ENCODE data around the gene ARHGEF26.

The ARHGEF26 gene

GRCh38 chr3:154137036-154137435 is 15.8 kb downstream of the ARHGEF26 start:
- Histone ChIP-seq H3K14ac (ENCODE audit: low read length in 2 of 2) (no peak overlapping the region), H3K27ac (ENCODE audit: low read length, poor library complexity, severe bottlenecking) (no peak overlapping the region), H3K36me3 (ENCODE audit: control insufficient read depth in 1 of 2, insufficient read depth in 2 of 2, low read depth in 1 of 2, low read length in 2 of 2) (no peaks in the 10 kb centered on the region), H4K8ac (ENCODE audit: low read length) (no peak overlapping the region), H3K4me3 (ENCODE audit: insufficient read depth in 1 of 2, low read depth in 1 of 2, low read length in 2 of 2) (no peak overlapping the region), H2BK120ac (ENCODE audit: low read depth, low read length) (no peak overlapping the region), H4K91ac (ENCODE audit: low read length) (no peak overlapping the region), H3K9ac (ENCODE audit: low read length) (no peak overlapping the region), H3K23ac (ENCODE audit: low read length in 2 of 2) (no peak overlapping the region), H3K79me1 (replicated peaks; ENCODE audit: low read length, poor library complexity, severe bottlenecking) (peaks cover 8% of the 10 kb centered on the region), H3K4me2 (ENCODE audit: low read length, poor library complexity, severe bottlenecking) (no peak overlapping the region), H3K27me3 (ENCODE audit: control insufficient read depth in 1 of 2, insufficient read depth in 1 of 2, low read length in 2 of 2) (no peaks in the 10 kb centered on the region), H3K9me3 (ENCODE audit: control insufficient read depth, low read length) (no peaks in the 10 kb centered on the region), H3K4me1 (ENCODE audit: control insufficient read depth, insufficient read depth, low read depth, low read length) (no peaks in the 10 kb centered on the region), H2BK5ac (ENCODE audit: low read depth, low read length, poor library complexity, severe bottlenecking) (no peak overlapping the region), H3K18ac (ENCODE audit: low read depth in 1 of 2, low read length in 2 of 2) (no peak overlapping the region), H2BK12ac (ENCODE audit: low read length in 2 of 2) (no peak overlapping the region), H2AFZ (ENCODE audit: low read depth, low read length) (no peak overlapping the region), H2AK5ac (ENCODE audit: low read length, severe bottlenecking) (no peak overlapping the region), H3K4ac (ENCODE audit: low read depth in 1 of 2, low read length in 2 of 2) (no peak overlapping the region), H2BK15ac (ENCODE audit: low read depth, poor library complexity, severe bottlenecking) (no peak overlapping the region)
- DNase-seq = no peak
- WGBS = 83% methylated on average over 5 of the region's 5 CpGs

DNA sequence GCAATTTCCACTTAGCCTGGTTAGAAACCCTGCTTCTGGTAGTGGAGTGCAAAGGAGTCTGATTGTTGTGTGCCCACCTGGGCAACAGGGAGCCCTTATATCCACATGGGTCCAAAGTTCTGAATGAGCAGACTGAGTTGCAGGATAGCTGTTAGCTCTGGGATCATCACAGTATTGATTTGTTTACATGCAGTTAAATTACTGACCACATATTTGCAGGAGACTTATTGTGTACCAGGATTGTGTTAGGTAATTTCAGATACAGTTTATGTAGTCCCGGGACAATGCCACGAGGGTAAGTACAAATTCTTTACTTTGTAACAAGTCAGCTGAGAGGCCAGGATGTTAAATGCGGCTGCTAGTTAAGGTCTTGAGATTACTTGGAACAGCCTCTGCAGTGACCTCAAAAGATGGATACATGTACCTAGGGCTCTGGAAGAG is 18.8 kb downstream of the ARHGEF26 start:
- WGBS = 93% methylated on average over 3 of the region's 3 CpGs
- no peak for DNase-seq
- H4K8ac ChIP-seq (ENCODE audit: low read length) = no peak overlapping the region

DNA sequence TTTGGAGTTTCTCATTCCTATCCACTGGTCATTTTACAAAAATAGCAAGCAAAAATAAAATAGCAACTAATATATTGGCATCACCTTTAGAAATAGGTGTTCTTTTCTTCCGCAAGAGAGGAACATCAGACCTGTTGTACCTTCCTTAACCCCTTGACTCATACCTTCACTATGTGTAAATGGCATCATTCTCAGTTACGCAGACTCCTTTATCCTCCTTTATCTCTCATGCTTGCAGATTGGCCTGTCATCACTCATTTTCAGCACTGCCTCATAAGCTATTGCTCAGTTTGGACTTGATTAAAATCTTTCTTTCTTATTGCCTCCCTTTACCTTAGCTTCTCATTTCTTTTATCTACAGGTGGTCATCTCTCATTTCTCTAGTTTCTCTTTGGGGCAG is 21.4 kb downstream of the ARHGEF26 start:
- H3K9ac ChIP-seq (ENCODE audit: low read length) = no peak overlapping the region
- H3K14ac ChIP-seq (ENCODE audit: low read length in 2 of 2) = no peak overlapping the region
- H4K91ac ChIP-seq (ENCODE audit: low read length) = no peak overlapping the region
- H3K4me1 ChIP-seq (ENCODE audit: control insufficient read depth, insufficient read depth, low read depth, low read length) = no peaks in the 10 kb centered on the region
- no peak overlapping the region for H3K4ac ChIP-seq (ENCODE audit: low read depth in 1 of 2, low read length in 2 of 2)
- H2BK12ac ChIP-seq (ENCODE audit: low read length in 2 of 2) = no peak overlapping the region
- WGBS = 98% methylated on average over 2 of the region's 2 CpGs
- H3K27me3 ChIP-seq (ENCODE audit: control insufficient read depth in 1 of 2, insufficient read depth in 1 of 2, low read length in 2 of 2) = no peaks in the 10 kb centered on the region
- H2BK120ac ChIP-seq (ENCODE audit: low read depth, low read length) = no peak overlapping the region
- no peak for DNase-seq
- H2AFZ ChIP-seq (ENCODE audit: low read depth, low read length) = no peak overlapping the region
- H3K18ac ChIP-seq (ENCODE audit: low read depth in 1 of 2, low read length in 2 of 2) = no peak overlapping the region
- H3K9me3 ChIP-seq (ENCODE audit: control insufficient read depth, low read length) = no peaks in the 10 kb centered on the region
- no peak overlapping the region for H2BK15ac ChIP-seq (ENCODE audit: low read depth, poor library complexity, severe bottlenecking)
- H3K4me3 ChIP-seq (ENCODE audit: insufficient read depth in 1 of 2, low read depth in 1 of 2, low read length in 2 of 2) = no peak overlapping the region
- H3K79me1 ChIP-seq (replicated peaks; ENCODE audit: low read length, poor library complexity, severe bottlenecking) = peaks cover 3% of the 10 kb centered on the region
- H3K4me2 ChIP-seq (ENCODE audit: low read length, poor library complexity, severe bottlenecking) = no peak overlapping the region
- H3K23ac ChIP-seq (ENCODE audit: low read length in 2 of 2) = no peak overlapping the region
- no peak overlapping the region for H2BK5ac ChIP-seq (ENCODE audit: low read depth, low read length, poor library complexity, severe bottlenecking)
- H4K8ac ChIP-seq (ENCODE audit: low read length) = no peak overlapping the region
- H3K27ac ChIP-seq (ENCODE audit: low read length, poor library complexity, severe bottlenecking) = no peak overlapping the region
- H3K36me3 ChIP-seq (ENCODE audit: control insufficient read depth in 1 of 2, insufficient read depth in 2 of 2, low read depth in 1 of 2, low read length in 2 of 2) = no peaks in the 10 kb centered on the region
- no peak overlapping the region for H2AK5ac ChIP-seq (ENCODE audit: low read length, severe bottlenecking)

More for the DNA sequence above, 18.8 kb downstream of the ARHGEF26 start:
- Histone ChIP-seq H3K36me3 (ENCODE audit: control insufficient read depth in 1 of 2, insufficient read depth in 2 of 2, low read depth in 1 of 2, low read length in 2 of 2) (no peaks in the 10 kb centered on the region), H3K4me3 (ENCODE audit: insufficient read depth in 1 of 2, low read depth in 1 of 2, low read length in 2 of 2) (no peak overlapping the region), H3K4ac (ENCODE audit: low read depth in 1 of 2, low read length in 2 of 2) (no peak overlapping the region), H4K91ac (ENCODE audit: low read length) (no peak overlapping the region), H3K9ac (ENCODE audit: low read length) (no peak overlapping the region), H3K27ac (ENCODE audit: low read length, poor library complexity, severe bottlenecking) (no peak overlapping the region), H2BK5ac (ENCODE audit: low read depth, low read length, poor library complexity, severe bottlenecking) (no peak overlapping the region), H2AK5ac (ENCODE audit: low read length, severe bottlenecking) (no peak overlapping the region), H2BK12ac (ENCODE audit: low read length in 2 of 2) (no peak overlapping the region), H2AFZ (ENCODE audit: low read depth, low read length) (no peak overlapping the region), H3K79me1 (replicated peaks; ENCODE audit: low read length, poor library complexity, severe bottlenecking) (peaks cover 5% of the 10 kb centered on the region), H2BK120ac (ENCODE audit: low read depth, low read length) (no peak overlapping the region), H3K18ac (ENCODE audit: low read depth in 1 of 2, low read length in 2 of 2) (no peak overlapping the region), H3K9me3 (ENCODE audit: control insufficient read depth, low read length) (no peaks in the 10 kb centered on the region), H3K14ac (ENCODE audit: low read length in 2 of 2) (no peak overlapping the region), H3K4me2 (ENCODE audit: low read length, poor library complexity, severe bottlenecking) (no peak overlapping the region), H2BK15ac (ENCODE audit: low read depth, poor library complexity, severe bottlenecking) (no peak overlapping the region), H3K27me3 (ENCODE audit: control insufficient read depth in 1 of 2, insufficient read depth in 1 of 2, low read length in 2 of 2) (no peaks in the 10 kb centered on the region), H3K4me1 (ENCODE audit: control insufficient read depth, insufficient read depth, low read depth, low read length) (no peaks in the 10 kb centered on the region), H3K23ac (ENCODE audit: low read length in 2 of 2) (no peak overlapping the region)

DNA sequence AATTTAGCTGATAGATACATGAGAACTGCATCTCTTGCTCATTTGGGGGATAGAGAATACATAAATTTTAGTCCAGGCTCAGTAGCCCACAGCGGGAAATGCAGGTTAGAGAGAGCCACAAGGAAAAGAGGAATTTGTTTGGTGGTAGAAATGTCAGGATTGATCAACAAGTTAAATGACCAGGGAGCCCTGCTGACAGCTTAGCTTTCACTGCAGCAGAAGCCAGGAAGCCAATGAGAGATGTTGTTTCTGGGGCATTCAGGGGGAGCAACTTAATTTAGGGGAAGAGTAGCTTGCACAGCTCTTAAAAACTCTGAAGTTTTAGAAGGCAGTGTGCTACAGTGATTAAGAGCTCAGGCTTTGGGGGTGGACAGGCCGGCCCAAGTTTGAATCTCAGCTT is 22.7 kb downstream of the ARHGEF26 start:
- Histone ChIP-seq H3K18ac (ENCODE audit: low read depth in 1 of 2, low read length in 2 of 2) (no peak overlapping the region), H2AFZ (ENCODE audit: low read depth, low read length) (no peak overlapping the region), H3K4ac (ENCODE audit: low read depth in 1 of 2, low read length in 2 of 2) (no peak overlapping the region), H3K36me3 (ENCODE audit: control insufficient read depth in 1 of 2, insufficient read depth in 2 of 2, low read depth in 1 of 2, low read length in 2 of 2) (no peaks in the 10 kb centered on the region), H3K4me1 (ENCODE audit: control insufficient read depth, insufficient read depth, low read depth, low read length) (peaks cover 2% of the 10 kb centered on the region), H3K27ac (ENCODE audit: low read length, poor library complexity, severe bottlenecking) (no peak overlapping the region), H3K23ac (ENCODE audit: low read length in 2 of 2) (no peak overlapping the region), H3K9me3 (ENCODE audit: control insufficient read depth, low read length) (no peaks in the 10 kb centered on the region), H4K8ac (ENCODE audit: low read length) (peak overlapping the region; percentile 41), H3K14ac (ENCODE audit: low read length in 2 of 2) (no peak overlapping the region), H2BK15ac (ENCODE audit: low read depth, poor library complexity, severe bottlenecking) (no peak overlapping the region), H3K4me2 (ENCODE audit: low read length, poor library complexity, severe bottlenecking) (no peak overlapping the region), H2AK5ac (ENCODE audit: low read length, severe bottlenecking) (no peak overlapping the region), H2BK120ac (ENCODE audit: low read depth, low read length) (no peak overlapping the region), H4K91ac (ENCODE audit: low read length) (no peak overlapping the region), H2BK12ac (ENCODE audit: low read length in 2 of 2) (no peak overlapping the region), H3K9ac (ENCODE audit: low read length) (no peak overlapping the region), H3K79me1 (replicated peaks; ENCODE audit: low read length, poor library complexity, severe bottlenecking) (peaks cover 2% of the 10 kb centered on the region), H3K27me3 (ENCODE audit: control insufficient read depth in 1 of 2, insufficient read depth in 1 of 2, low read length in 2 of 2) (no peaks in the 10 kb centered on the region), H3K4me3 (ENCODE audit: insufficient read depth in 1 of 2, low read depth in 1 of 2, low read length in 2 of 2) (no peak overlapping the region), H2BK5ac (ENCODE audit: low read depth, low read length, poor library complexity, severe bottlenecking) (no peak overlapping the region)
- WGBS = 64% methylated on average over 2 of the region's 2 CpGs
- DNase-seq = no peak

Data from mesenchymal stem cell (in vitro differentiated cells and primary cell).